HUES64 (cell line): Measurements from ENCODE around the gene MAN1A1.

Source experiments
- H3K27ac ChIP-seq: 2 replicates; pipeline ENCODE4 v1.7.0; 2013; ENCODE audit warnings: low read depth, low read length, inconsistent platforms
- H3K27me3 ChIP-seq: 2 replicates; pipeline ENCODE4 v1.6.1; 2013; ENCODE audit warnings: mild to moderate bottlenecking, low read length; ENCODE audit not compliant: insufficient read depth
- H3K36me3 ChIP-seq: 2 replicates; pipeline ENCODE4 v1.6.1; 2013; ENCODE audit warnings: mild to moderate bottlenecking, low read length; ENCODE audit not compliant: insufficient read depth
- H3K4me1 ChIP-seq: 2 replicates; pipeline ENCODE4 v1.6.1; 2013; ENCODE audit warnings: mild to moderate bottlenecking, low read length, moderate library complexity; ENCODE audit not compliant: insufficient read depth
- H3K4me3 ChIP-seq: 2 replicates; pipeline ENCODE4 v1.5.1; 2013; ENCODE audit warnings: mild to moderate bottlenecking, low read length, moderate library complexity
- H3K9ac ChIP-seq: 2 replicates; pipeline ENCODE4 v1.6.1; 2013; ENCODE audit warnings: mild to moderate bottlenecking, low read depth, low read length
- H3K9me3 ChIP-seq: 2 replicates; pipeline ENCODE4 v1.6.1; 2013; ENCODE audit warnings: low read depth, low read length; ENCODE audit not compliant: insufficient read depth
- WGBS: fragments of 150-250, 120-280 bp; methylation state at CpG from one replicate; pipeline ENCODE4 v1.1.7; 2013; ENCODE audit warnings: missing lambda C conversion rate; 5-methylcytosine and 5-hydroxymethylcytosine counted together

MAN1A1 gene

DNA sequence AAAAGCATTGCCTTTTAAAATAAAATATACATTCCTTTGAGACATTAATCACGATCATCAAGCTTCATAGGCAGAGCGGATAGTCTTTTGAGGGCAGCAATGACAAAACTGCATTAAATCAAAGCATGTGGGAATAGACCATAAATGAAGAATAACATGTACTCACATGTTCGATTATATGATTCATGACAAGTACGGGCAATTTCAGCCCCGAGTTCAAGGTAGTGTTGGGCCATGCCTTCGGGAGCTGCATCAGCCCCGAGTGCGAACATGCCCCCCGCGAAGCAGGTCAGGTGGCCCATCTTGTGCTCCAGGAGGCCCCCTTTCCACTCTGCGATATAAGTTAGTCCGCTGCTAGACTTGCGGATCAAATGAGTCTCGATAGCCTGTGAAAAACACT, 160.1 kb downstream of the MAN1A1 start:
- Histone ChIP-seq H3K4me1 (peaks cover 15% of the 10 kb centered on the region), H3K4me3 (no peak overlapping the region), H3K9ac (no peak overlapping the region), H3K9me3 (no peaks in the 10 kb centered on the region), H3K27ac (no peak overlapping the region), H3K27me3 (no peaks in the 10 kb centered on the region), H3K36me3 (no peaks in the 10 kb centered on the region)
- 79% methylated on average over 14 of the region's 14 CpGs for WGBS

- H3K9ac ChIP-seq, result no peak overlapping the region
- no peak overlapping the region for H3K4me3 ChIP-seq
- peaks cover 19% of the 10 kb centered on the region for H3K4me1 ChIP-seq
- 80% methylated on average over 1 of the region's 1 CpG for WGBS
- H3K36me3 ChIP-seq, result no peaks in the 10 kb centered on the region
- no peaks in the 10 kb centered on the region for H3K27me3 ChIP-seq
- H3K9me3 ChIP-seq, result no peaks in the 10 kb centered on the region
- no peak overlapping the region for H3K27ac ChIP-seq
Observed at GRCh38 chr6:119187596-119187995, 162.0 kb downstream of the MAN1A1 start.

- no peaks in the 10 kb centered on the region for H3K27me3 ChIP-seq
- peaks cover 19% of the 10 kb centered on the region for H3K4me1 ChIP-seq
- 66% methylated on average over 5 of the region's 5 CpGs for WGBS
- H3K9ac ChIP-seq, result no peak overlapping the region
- no peaks in the 10 kb centered on the region for H3K9me3 ChIP-seq
- H3K4me3 ChIP-seq, result no peak overlapping the region
- H3K27ac ChIP-seq, result no peak overlapping the region
- H3K36me3 ChIP-seq, result no peaks in the 10 kb centered on the region
Observed at GRCh38 chr6:119186490-119186889, 163.1 kb downstream of the MAN1A1 start.

DNA sequence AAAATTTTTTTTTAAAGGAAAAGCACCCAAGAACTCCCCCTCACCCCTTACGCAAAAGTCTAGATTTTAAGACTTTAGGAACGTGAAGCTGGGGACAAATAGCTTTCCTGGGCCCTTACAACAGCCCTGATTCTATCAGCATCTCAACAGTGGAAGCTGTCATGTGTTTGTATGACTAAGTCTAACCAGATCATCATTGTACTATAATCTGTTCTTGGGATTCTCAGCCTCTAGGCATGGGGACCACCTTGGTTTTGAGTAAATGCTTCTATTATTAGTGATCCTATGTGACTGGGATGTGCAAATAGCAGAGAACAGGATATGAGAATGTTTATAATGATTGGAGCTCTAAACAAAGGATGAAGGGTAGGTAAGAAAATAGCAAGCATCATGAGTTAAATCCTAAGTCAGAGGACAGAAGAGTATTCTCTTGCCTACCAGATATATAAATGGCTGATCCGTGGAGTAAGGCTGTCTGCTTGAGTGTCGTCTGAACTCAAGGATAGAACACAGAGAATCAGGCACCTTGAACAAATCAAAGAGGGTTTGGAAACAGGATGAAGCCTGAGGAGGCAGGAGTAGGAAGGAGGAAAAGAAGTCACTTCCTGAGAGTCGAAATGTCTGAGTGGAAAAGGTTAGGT, 165.4 kb downstream of the MAN1A1 start:
- Histone ChIP-seq H3K9me3 (no peaks in the 10 kb centered on the region), H3K9ac (no peak overlapping the region), H3K27me3 (no peaks in the 10 kb centered on the region), H3K4me1 (peaks cover 19% of the 10 kb centered on the region), H3K4me3 (no peak overlapping the region), H3K36me3 (no peaks in the 10 kb centered on the region), H3K27ac (no peak overlapping the region)
- 86% methylated on average over 5 of the region's 5 CpGs for WGBS

GRCh38 chr6:119183457-119183856, 166.1 kb downstream of the MAN1A1 start:
- no peak overlapping the region for H3K9ac ChIP-seq
- no peak overlapping the region for H3K4me3 ChIP-seq
- peaks cover 24% of the 10 kb centered on the region for H3K4me1 ChIP-seq
- H3K27ac ChIP-seq, result no peak overlapping the region
- no peaks in the 10 kb centered on the region for H3K9me3 ChIP-seq
- no peaks in the 10 kb centered on the region for H3K36me3 ChIP-seq
- H3K27me3 ChIP-seq, result no peaks in the 10 kb centered on the region
- no CpG with 5 or more reads among the region's 1 CpG for WGBS

DNA sequence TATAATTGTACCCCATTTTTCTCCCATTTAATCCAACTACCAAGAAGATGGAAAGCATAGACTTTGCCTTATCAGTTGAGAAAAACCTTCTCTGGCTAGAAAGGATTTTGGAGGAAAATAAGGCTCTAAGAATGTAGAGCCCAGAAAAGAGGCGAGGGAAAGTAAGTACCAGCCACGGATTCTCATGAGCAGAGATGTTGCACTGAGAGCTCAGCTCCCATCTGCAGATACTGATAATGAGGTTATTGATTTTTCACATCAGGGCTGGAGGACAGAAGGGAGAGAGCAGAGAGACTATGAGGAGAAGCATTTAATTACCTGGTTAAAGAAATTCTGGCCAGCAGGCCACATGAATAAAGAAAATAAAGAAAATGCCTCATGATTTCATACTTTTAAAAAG, 166.7 kb downstream of the MAN1A1 start:
- no peak overlapping the region for H3K9ac ChIP-seq
- H3K27me3 ChIP-seq, result no peaks in the 10 kb centered on the region
- H3K4me3 ChIP-seq, result no peak overlapping the region
- H3K36me3 ChIP-seq, result no peaks in the 10 kb centered on the region
- H3K4me1 ChIP-seq, result peaks cover 22% of the 10 kb centered on the region; the same call in 1 of the 2 replicates
- H3K9me3 ChIP-seq, result no peaks in the 10 kb centered on the region
- 94% methylated on average over 2 of the region's 2 CpGs for WGBS
- no peak overlapping the region for H3K27ac ChIP-seq

- Histone ChIP-seq H3K36me3 (no peaks in the 10 kb centered on the region), H3K27ac (no peak overlapping the region), H3K27me3 (no peaks in the 10 kb centered on the region), H3K4me3 (no peak overlapping the region), H3K4me1 (peaks cover 16% of the 10 kb centered on the region; the same call in 1 of the 2 replicates), H3K9me3 (no peaks in the 10 kb centered on the region), H3K9ac (no peak overlapping the region)
- 89% methylated on average over 1 of the region's 2 CpGs for WGBS
Observed at GRCh38 chr6:119182216-119182803, 167.3 kb downstream of the MAN1A1 start.

- Histone ChIP-seq H3K27ac (no peak overlapping the region), H3K4me3 (no peak overlapping the region), H3K9me3 (no peaks in the 10 kb centered on the region), H3K4me1 (peaks cover 9% of the 10 kb centered on the region; the same call in 1 of the 2 replicates), H3K36me3 (no peaks in the 10 kb centered on the region), H3K27me3 (no peaks in the 10 kb centered on the region), H3K9ac (no peak overlapping the region)
- WGBS, result 94% methylated on average over 1 of the region's 1 CpG
Observed at GRCh38 chr6:119181046-119181445, 168.5 kb downstream of the MAN1A1 start.

- Histone ChIP-seq H3K4me3 (no peak overlapping the region), H3K9ac (no peak overlapping the region), H3K27ac (no peak overlapping the region), H3K36me3 (no peaks in the 10 kb centered on the region), H3K9me3 (no peaks in the 10 kb centered on the region), H3K27me3 (no peaks in the 10 kb centered on the region), H3K4me1 (peaks cover 9% of the 10 kb centered on the region; the same call in 1 of the 2 replicates)
- WGBS, result 94% methylated on average over 3 of the region's 3 CpGs
Observed at GRCh38 chr6:119179842-119180241, 169.7 kb downstream of the MAN1A1 start.

GRCh38 chr6:119179062-119179461, 170.5 kb downstream of the MAN1A1 start:
- Histone ChIP-seq H3K27me3 (no peaks in the 10 kb centered on the region), H3K4me3 (no peak overlapping the region), H3K4me1 (peaks cover 9% of the 10 kb centered on the region; the same call in 1 of the 2 replicates), H3K36me3 (no peaks in the 10 kb centered on the region), H3K27ac (no peak overlapping the region), H3K9ac (no peak overlapping the region), H3K9me3 (no peaks in the 10 kb centered on the region)
- WGBS, result no CpG with 5 or more reads among the region's 1 CpG

- WGBS, result 95% methylated on average over 2 of the region's 3 CpGs
- H3K9ac ChIP-seq, result no peak overlapping the region
Observed at GRCh38 chr6:119176445-119176844, 173.1 kb downstream of the MAN1A1 start.

More at GRCh38 chr6:119176445-119176844, 173.1 kb downstream of the MAN1A1 start:
- Histone ChIP-seq H3K4me1 (peaks cover 4% of the 10 kb centered on the region; the same call in 1 of the 2 replicates), H3K27ac (no peak overlapping the region), H3K27me3 (no peaks in the 10 kb centered on the region), H3K9me3 (no peaks in the 10 kb centered on the region), H3K4me3 (no peak overlapping the region), H3K36me3 (no peaks in the 10 kb centered on the region)
